K562 (cell line): Measurements from ENCODE around the gene CRK. TPM values are rescaled to one million over a fixed set of nuclear protein-coding genes. Genes with fewer than 3 reads are reported as not detected.

Experiments
- ATAC-seq: fragments of 200-7000 bp; cut with Tn5 transposase; 3 replicates; pipeline ENCODE4 v1.9.1; 2020; ENCODE audit warnings: moderate library complexity
- BruUV-seq: library from RNA; stranded (reverse); fragments of 400-500 nt; replicated peaks from 2 replicates; lab custom pipeline; 2021; lab: Mats Ljungman, UMichigan
- CTCF ChIA-PET: fragments of 300-600 bp; formaldehyde crosslinking; extraction: SDS; loops from one replicate; lab custom pipeline; 2021; ENCODE audit warnings: low intra/inter-chr PET ratio; lab: Yijun Ruan, JAX
- POLR2A ChIA-PET: fragments of 300-600, 350-650 bp; sonication (Branson Sonifier 250); formaldehyde crosslinking; extraction: SDS; loops from one replicate; lab custom pipeline; 2021; ENCODE audit warnings: antibody characterized with exemption, inconsistent platforms; lab: Yijun Ruan, JAX
- DNase-seq, 4 experiments: peaks; one replicate each; pipeline versions ENCODE4 v3.0.0 to v3.0.0-alpha.2; 2011 to 2018; ENCODE audit warnings: low spot score in 3 of 4, mixed read lengths in 3 of 4; ENCODE audit errors: extremely low read depth in 1 of 4
- FAIRE-seq: peaks from 2 replicates; lab custom pipeline; 2011; peaks lifted over from hg19 to GRCh38; lab: Jason Lieb, UNC
- H2AFZ ChIP-seq: 2 replicates; pipeline ENCODE4 v1.6.0; 2011; ENCODE audit warnings: low read depth, low read length, control low read depth, inconsistent platforms
- H3K27ac ChIP-seq: fragments of 200-600 bp; 3 replicates; pipeline ENCODE4 v1.8.0; 2011; ENCODE audit warnings: low read depth, mild to moderate bottlenecking, control low read depth, inconsistent platforms, low read length, moderate library complexity, mixed read lengths; ENCODE audit errors: extremely low read depth
- H3K27me3 ChIP-seq, 2 experiments: fragments of 300-600 bp in 1 of 2; 2 replicates in 1 of 2; 3 replicates in 1 of 2; pipeline versions ENCODE4 v1.6.0 to v1.8.0; 2011; ENCODE audit warnings: inconsistent platforms in 2 of 2, low read length in 2 of 2, mild to moderate bottlenecking in 1 of 2, mixed read lengths in 1 of 2, moderate library complexity in 1 of 2; ENCODE audit not compliant: control insufficient read depth in 2 of 2, insufficient read depth in 2 of 2
- H3K36me3 ChIP-seq: fragments of 300-600 bp; 3 replicates; pipeline ENCODE4 v1.8.0; 2011; ENCODE audit warnings: mild to moderate bottlenecking, low read length, inconsistent platforms; ENCODE audit not compliant: control insufficient read depth, insufficient read depth
- H3K4me1 ChIP-seq, 2 experiments: fragments of 200-600 bp in 1 of 2; replicated peaks in 1 of 2; 2 replicates in 1 of 2; 3 replicates in 1 of 2; pipeline versions ENCODE4 v1.5.1 to v1.8.0; 2011; ENCODE audit warnings: inconsistent platforms in 2 of 2, low read length in 2 of 2, mild to moderate bottlenecking in 1 of 2, mixed read lengths in 1 of 2, moderate library complexity in 1 of 2; ENCODE audit not compliant: control insufficient read depth in 2 of 2, insufficient read depth in 2 of 2
- H3K4me2 ChIP-seq: 2 replicates; pipeline ENCODE4 v1.6.1; 2011; ENCODE audit warnings: low read length, control low read depth, inconsistent platforms, mixed read lengths; ENCODE audit not compliant: insufficient read depth
- H3K4me3 ChIP-seq: fragments of 200-600 bp; sonication (generic), shearing (Covaris generic); 2 replicates; pipeline ENCODE4 v1.5.1; 2016; ENCODE audit warnings: control low read depth, inconsistent platforms
- H3K79me2 ChIP-seq: fragments of 200-600 bp; 3 replicates; pipeline ENCODE4 v1.8.0; 2011; ENCODE audit warnings: low read length, inconsistent platforms; ENCODE audit not compliant: control insufficient read depth, insufficient read depth
- H3K9ac ChIP-seq, 2 experiments: 2 replicates each; pipeline versions ENCODE4 v1.6.0 to v1.6.1; 2011; ENCODE audit warnings: low read depth in 2 of 2, low read length in 2 of 2, control low read depth in 1 of 2, inconsistent platforms in 1 of 2, mild to moderate bottlenecking in 1 of 2, mixed read lengths in 1 of 2; ENCODE audit not compliant: insufficient read depth in 1 of 2
- H3K9me1 ChIP-seq: one replicate; pipeline ENCODE4 v1.6.0; 2011; ENCODE audit warnings: inconsistent platforms, mild to moderate bottlenecking, low read length, moderate library complexity; ENCODE audit not compliant: control insufficient read depth, insufficient read depth
- H3K9me3 ChIP-seq: replicated peaks from 2 replicates; pipeline ENCODE4 v1.5.1; 2011; ENCODE audit warnings: low read depth, low read length, inconsistent platforms; ENCODE audit not compliant: control insufficient read depth, insufficient read depth
- H4K20me1 ChIP-seq: replicated peaks from 2 replicates; pipeline ENCODE4 v1.6.1; 2011; ENCODE audit warnings: low read length, inconsistent platforms, mixed read lengths; ENCODE audit not compliant: control insufficient read depth, insufficient read depth
- BMI1 ChIP-seq: fragments of 150-350 bp; IDR thresholded peaks from 2 replicates; pipeline ENCODE4 v1.6.1; 2014; ENCODE audit warnings: low read length
- C11orf30 ChIP-seq: fragments of 450-650 bp; IDR thresholded peaks from 2 replicates; pipeline ENCODE4 v1.6.1; 2016; ENCODE audit warnings: low read depth, mild to moderate bottlenecking
- CCNT2 ChIP-seq: IDR thresholded peaks from 2 replicates; pipeline ENCODE4 v1.6.1; 2011; ENCODE audit warnings: borderline replicate concordance, low read depth, mild to moderate bottlenecking, moderate library complexity, mixed read lengths, low read length; ENCODE audit not compliant: insufficient read length; ENCODE audit errors: extremely low read depth
- CTBP1 ChIP-seq: fragments of 450-650 bp; IDR thresholded peaks from 2 replicates; pipeline ENCODE4 v1.6.1; 2016; ENCODE audit warnings: borderline replicate concordance
- FOXJ3 ChIP-seq: sonication (generic); formaldehyde crosslinking; IDR thresholded peaks from 2 replicates; pipeline ENCODE4 v1.4.0; 2020; ENCODE audit warnings: mild to moderate bottlenecking, missing genetic modification reagents
- HMG20A ChIP-seq: fragments of 450-650 bp; formaldehyde crosslinking; conservative IDR thresholded peaks from 2 replicates; pipeline ENCODE4 v1.4.0; 2020; ENCODE audit warnings: mild to moderate bottlenecking, mixed read lengths
- HNRNPK ChIP-seq: fragments of 200-400 bp; formaldehyde crosslinking; IDR thresholded peaks from one replicate; pipeline ENCODE4 v1.6.1; 2018; ENCODE audit warnings: mild to moderate bottlenecking, low read depth, low read length; ENCODE audit not compliant: poor library complexity, severe bottlenecking
- JUNB ChIP-seq: fragments of 450-650 bp; formaldehyde crosslinking; conservative IDR thresholded peaks from 2 replicates; pipeline ENCODE4 v1.4.0; 2020; ENCODE audit warnings: mild to moderate bottlenecking
- KLF10 ChIP-seq: fragments of 250-450 bp; sonication (Bioruptor Pico); IDR thresholded peaks from 2 replicates; pipeline ENCODE4 v1.6.1; 2021; ENCODE audit warnings: matching md5 sums
- RAD21 ChIP-seq, 2 experiments: fragments of 250-450 bp in 1 of 2; fragments of 450-650 bp in 1 of 2; sonication (Bioruptor Pico) in 1 of 2; formaldehyde crosslinking in 1 of 2; IDR thresholded peaks in 1 of 2; conservative IDR thresholded peaks in 1 of 2; 2 replicates each; pipeline versions ENCODE4 v1.4.0 to v1.8.0; 2020 to 2022; ENCODE audit warnings: mild to moderate bottlenecking in 2 of 2, moderate library complexity in 1 of 2
- SP1 ChIP-seq: sonication (generic); formaldehyde crosslinking; IDR thresholded peaks from 2 replicates; pipeline ENCODE4 v1.8.1; 2022; ENCODE audit warnings: mild to moderate bottlenecking, missing genetic modification reagents
- TCF7 ChIP-seq: sonication (generic); IDR thresholded peaks from 2 replicates; pipeline ENCODE4 v1.6.1; 2016; ENCODE audit warnings: antibody characterized with exemption, borderline replicate concordance
- YBX1 ChIP-seq: fragments of 450-650 bp; IDR thresholded peaks from 2 replicates; pipeline ENCODE4 v1.7.1; 2016; ENCODE audit warnings: mild to moderate bottlenecking
- ZNF780A ChIP-seq: fragments of 250-450 bp; sonication (Bioruptor Pico); IDR thresholded peaks from 2 replicates; pipeline ENCODE4 v1.5.0; 2021; ENCODE audit warnings: mild to moderate bottlenecking
- WGBS: fragments of 100-300 bp; shearing (Covaris generic); methylation state at CpG from one replicate; pipeline ENCODE4 v1.1.6; 2016; ENCODE audit warnings: low coverage, mixed read lengths; ENCODE audit not compliant: insufficient coverage; ENCODE audit errors: missing lambda C conversion rate; 5-methylcytosine and 5-hydroxymethylcytosine counted together
- in situ Hi-C: fragments of 300-500 bp; cut with MboI; formaldehyde crosslinking; loops from 4 replicates; pipeline ENCODE4 v1.15.0; 2018; ENCODE audit warnings: inconsistent platforms, mixed read lengths
- intact Hi-C: fragments of 100-400 bp; cut with micrococcal nuclease; formaldehyde crosslinking; loops from 2 replicates; pipeline ENCODE4 v1.14.2; 2022
- polyA plus RNA-seq, 8 experiments: library from polyadenylated mRNA; depleted of rRNA in 4 of 8; stranded (reverse) in 5 of 8; unstranded in 3 of 8; fragments of >200 nt; fragmentation: Nextera tagmentation in 2 of 8; fragmentation: Illumina TruSeq in 1 of 8; extraction: Ambion mirVana in 2 of 8; extraction: Trizol in 1 of 8; gene quantifications; 2 replicates each; pipeline versions ENCODE4 v1.2.1 to v1.2.3, GENCODE V29; 2011 to 2014; ENCODE audit warnings: inconsistent platforms in 1 of 8, missing spikeins in 1 of 8
- total RNA-seq, 7 experiments: library from RNA; depleted of rRNA in 6 of 7; stranded (reverse); fragments of >200 nt in 6 of 7; fragmentation: Illumina TruSeq in 2 of 7; extraction: Trizol in 2 of 7; gene quantifications; 2 replicates each; pipeline versions ENCODE4 v1.2.1 to v1.2.3, GENCODE V29; 2011 to 2021; ENCODE audit warnings: low replicate concordance in 1 of 7
- TF ChIP-seq, protein P1 (sequence below): sonication (generic); formaldehyde crosslinking; IDR thresholded peaks from 2 replicates; pipeline ENCODE4 v1.8.1; 2023; ENCODE audit warnings: missing genetic modification reagents, mild to moderate bottlenecking, borderline replicate concordance
- TF ChIP-seq, protein P2 (sequence below): fragments of 250-450 bp; sonication (Bioruptor Pico); IDR thresholded peaks from 2 replicates; pipeline ENCODE4 v1.8.0; 2021; ENCODE audit warnings: moderate library complexity, mild to moderate bottlenecking, inconsistent platforms
- TF ChIP-seq, protein P3 (sequence below), 2 experiments: IDR thresholded peaks; 2 replicates each; pipeline ENCODE4 v1.6.1; 2012; ENCODE audit warnings: improper control_type of control experiment in 2 of 2, low read depth in 2 of 2, low read length in 2 of 2, borderline replicate concordance in 1 of 2

Gene CRK
- total and polyA plus RNA-seq, 9 of the 15 experiments (the other 6 are each of a cell fraction or from before 2014, with no cell fraction given) = 13.1 to 40.2 (median 26.1) TPM

DNA sequence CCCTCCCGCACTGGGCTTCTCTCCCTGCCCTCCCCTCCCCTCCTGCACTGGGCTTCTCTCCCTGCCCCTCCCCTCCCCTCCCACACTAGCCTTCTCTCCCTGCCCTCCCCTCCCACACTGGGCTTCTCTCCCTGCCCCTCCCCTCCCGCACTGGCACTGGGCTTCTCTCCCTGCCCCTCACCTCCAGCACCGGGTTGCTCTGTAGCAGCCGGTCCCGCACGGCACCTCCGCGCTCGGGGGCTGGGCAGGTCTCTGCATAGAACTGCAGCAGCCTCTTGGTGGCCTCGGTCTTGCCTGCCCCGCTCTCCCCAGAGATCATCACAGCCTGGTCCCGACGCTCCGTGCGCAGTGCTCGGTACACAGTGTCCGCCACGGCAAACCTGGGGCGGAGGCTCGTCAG, 26.6 kb upstream of the CRK start:
- Histone ChIP-seq H3K9me3 (no peaks in the 10 kb centered on the region), H3K4me3 (no peak overlapping the region), H3K9ac (no peak overlapping the region), H3K4me2 (no peak overlapping the region), H3K4me1 (peaks cover 6 to 45% of the 10 kb centered on the region in 2 experiments; a peak in 4 of 5 replicates), H3K79me2 (peaks cover 10% of the 10 kb centered on the region), H3K36me3 (peaks cover 21% of the 10 kb centered on the region; the same call in 1 of the 3 replicates), H3K27ac (no peak overlapping the region), H3K9me1 (no peaks in the 10 kb centered on the region), H3K27me3 (no peaks in the 10 kb centered on the region), H2AFZ (no peak overlapping the region), H4K20me1 (no peaks in the 10 kb centered on the region)
- no TSS peak for BruUV-seq
- FAIRE-seq = no peak
- ChIA-PET CTCF (no interaction called here), POLR2A (no interaction called here)
- no peak for DNase-seq
- 91% methylated on average over 11 of the region's 20 CpGs for WGBS
- in situ Hi-C loops = no loop called here
- no peak for ATAC-seq
- intact Hi-C loops = no loop called here
- TF ChIP-seq JUNB (no peak), ZNF780A (no peak), TCF7 (no peak), CCNT2 (no peak), KLF10 (no peak), HMG20A (no peak), BMI1 (no peak), RAD21 (CRISPR knock-in tag; conservative IDR thresholded peaks at IDR 0.05 in 1 of 2, IDR thresholded peaks at IDR 0.05 in 1 of 2) (no peak), CTBP1 (no peak), C11orf30 (no peak), HNRNPK (no peak), YBX1 (no peak), SP1 (no peak), FOXJ3 (no peak)
- TF ChIP-seq, protein P1, sequence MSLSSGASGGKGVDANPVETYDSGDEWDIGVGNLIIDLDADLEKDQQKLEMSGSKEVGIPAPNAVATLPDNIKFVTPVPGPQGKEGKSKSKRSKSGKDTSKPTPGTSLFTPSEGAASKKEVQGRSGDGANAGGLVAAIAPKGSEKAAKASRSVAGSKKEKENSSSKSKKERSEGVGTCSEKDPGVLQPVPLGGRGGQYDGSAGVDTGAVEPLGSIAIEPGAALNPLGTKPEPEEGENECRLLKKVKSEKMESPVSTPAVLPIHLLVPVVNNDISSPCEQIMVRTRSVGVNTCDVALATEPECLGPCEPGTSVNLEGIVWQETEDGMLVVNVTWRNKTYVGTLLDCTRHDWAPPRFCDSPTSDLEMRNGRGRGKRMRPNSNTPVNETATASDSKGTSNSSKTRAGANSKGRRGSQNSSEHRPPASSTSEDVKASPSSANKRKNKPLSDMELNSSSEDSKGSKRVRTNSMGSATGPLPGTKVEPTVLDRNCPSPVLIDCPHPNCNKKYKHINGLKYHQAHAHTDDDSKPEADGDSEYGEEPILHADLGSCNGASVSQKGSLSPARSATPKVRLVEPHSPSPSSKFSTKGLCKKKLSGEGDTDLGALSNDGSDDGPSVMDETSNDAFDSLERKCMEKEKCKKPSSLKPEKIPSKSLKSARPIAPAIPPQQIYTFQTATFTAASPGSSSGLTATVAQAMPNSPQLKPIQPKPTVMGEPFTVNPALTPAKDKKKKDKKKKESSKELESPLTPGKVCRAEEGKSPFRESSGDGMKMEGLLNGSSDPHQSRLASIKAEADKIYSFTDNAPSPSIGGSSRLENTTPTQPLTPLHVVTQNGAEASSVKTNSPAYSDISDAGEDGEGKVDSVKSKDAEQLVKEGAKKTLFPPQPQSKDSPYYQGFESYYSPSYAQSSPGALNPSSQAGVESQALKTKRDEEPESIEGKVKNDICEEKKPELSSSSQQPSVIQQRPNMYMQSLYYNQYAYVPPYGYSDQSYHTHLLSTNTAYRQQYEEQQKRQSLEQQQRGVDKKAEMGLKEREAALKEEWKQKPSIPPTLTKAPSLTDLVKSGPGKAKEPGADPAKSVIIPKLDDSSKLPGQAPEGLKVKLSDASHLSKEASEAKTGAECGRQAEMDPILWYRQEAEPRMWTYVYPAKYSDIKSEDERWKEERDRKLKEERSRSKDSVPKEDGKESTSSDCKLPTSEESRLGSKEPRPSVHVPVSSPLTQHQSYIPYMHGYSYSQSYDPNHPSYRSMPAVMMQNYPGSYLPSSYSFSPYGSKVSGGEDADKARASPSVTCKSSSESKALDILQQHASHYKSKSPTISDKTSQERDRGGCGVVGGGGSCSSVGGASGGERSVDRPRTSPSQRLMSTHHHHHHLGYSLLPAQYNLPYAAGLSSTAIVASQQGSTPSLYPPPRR (CRISPR knock-in tag) = no peak
- TF ChIP-seq, protein P2, sequence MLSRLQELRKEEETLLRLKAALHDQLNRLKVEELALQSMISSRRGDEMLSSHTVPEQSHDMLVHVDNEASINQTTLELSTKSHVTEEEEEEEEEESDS (CRISPR knock-in tag) = no peak
- TF ChIP-seq, protein P3, sequence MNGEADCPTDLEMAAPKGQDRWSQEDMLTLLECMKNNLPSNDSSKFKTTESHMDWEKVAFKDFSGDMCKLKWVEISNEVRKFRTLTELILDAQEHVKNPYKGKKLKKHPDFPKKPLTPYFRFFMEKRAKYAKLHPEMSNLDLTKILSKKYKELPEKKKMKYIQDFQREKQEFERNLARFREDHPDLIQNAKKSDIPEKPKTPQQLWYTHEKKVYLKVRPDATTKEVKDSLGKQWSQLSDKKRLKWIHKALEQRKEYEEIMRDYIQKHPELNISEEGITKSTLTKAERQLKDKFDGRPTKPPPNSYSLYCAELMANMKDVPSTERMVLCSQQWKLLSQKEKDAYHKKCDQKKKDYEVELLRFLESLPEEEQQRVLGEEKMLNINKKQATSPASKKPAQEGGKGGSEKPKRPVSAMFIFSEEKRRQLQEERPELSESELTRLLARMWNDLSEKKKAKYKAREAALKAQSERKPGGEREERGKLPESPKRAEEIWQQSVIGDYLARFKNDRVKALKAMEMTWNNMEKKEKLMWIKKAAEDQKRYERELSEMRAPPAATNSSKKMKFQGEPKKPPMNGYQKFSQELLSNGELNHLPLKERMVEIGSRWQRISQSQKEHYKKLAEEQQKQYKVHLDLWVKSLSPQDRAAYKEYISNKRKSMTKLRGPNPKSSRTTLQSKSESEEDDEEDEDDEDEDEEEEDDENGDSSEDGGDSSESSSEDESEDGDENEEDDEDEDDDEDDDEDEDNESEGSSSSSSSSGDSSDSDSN (IDR thresholded peaks at IDR 0.05; ENCODE audit: borderline replicate concordance in 1 of 2, low read depth in 2 of 2, low read length in 2 of 2) = no peak
